ENCODE measurements around the gene EDAR. TPM values are rescaled to one million over a fixed set of nuclear protein-coding genes. Genes with fewer than 3 reads are reported as not detected.

EDAR gene
- total and polyA plus RNA-seq, 2 of the 4 experiments (the other 2 are of a cell fraction) = not detected

DNA sequence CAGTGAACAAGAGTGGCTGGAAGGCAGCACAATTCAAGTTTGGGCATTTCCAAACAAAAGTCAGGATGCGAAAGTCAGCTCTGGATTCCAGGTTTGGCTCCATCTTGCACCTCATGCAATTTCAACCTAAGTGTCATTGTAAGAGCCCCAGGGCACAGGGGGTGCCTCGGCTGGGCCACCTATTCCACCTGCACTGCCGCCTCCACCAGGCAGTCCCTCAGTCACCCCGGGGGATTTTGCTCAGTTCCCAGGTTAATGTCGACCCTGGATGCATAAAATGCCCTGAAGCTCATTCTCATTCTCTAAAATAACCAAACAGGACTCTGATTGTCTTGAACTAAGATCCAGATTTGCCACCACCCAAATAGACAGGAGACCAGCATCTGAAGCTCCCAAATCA is 77.6 kb downstream of the EDAR start:
- ATAC-seq (ENCODE audit: low read depth) = no peak
- H3K79me1 ChIP-seq (ENCODE audit: low read depth in 1 of 2, low read length in 2 of 2) = no peaks in the 10 kb centered on the region
- no peaks in the 10 kb centered on the region for H3K4me1 ChIP-seq (ENCODE audit: control insufficient read depth, insufficient read depth, low read length)
- DNase-seq = no peak
- no peak overlapping the region for H2BK5ac ChIP-seq (ENCODE audit: low read depth, low read length, poor library complexity, severe bottlenecking)
- no peak overlapping the region for H2AFZ ChIP-seq (replicated peaks; ENCODE audit: low read length, poor library complexity)
- no peak overlapping the region for H3K14ac ChIP-seq (replicated peaks; ENCODE audit: low read depth, low read length)
- H4K5ac ChIP-seq (ENCODE audit: low read depth, low read length) = no peak overlapping the region
- H3K4me2 ChIP-seq (ENCODE audit: low read depth, low read length) = no peak overlapping the region
- no TSS peak for BruUV-seq (replicated peaks)
- no peak overlapping the region for H4K91ac ChIP-seq (ENCODE audit: insufficient read depth, low read depth, low read length)
- no peak for TF ChIP-seq FOS (IDR thresholded peaks at IDR 0.05; ENCODE audit: low read depth, low read length)
- no peak for TF ChIP-seq RAD21 (IDR thresholded peaks at IDR 0.05; ENCODE audit: low read length)
- no peak for TF ChIP-seq CEBPB (IDR thresholded peaks at IDR 0.05; ENCODE audit: low read depth, low read length)
- no peak for TF ChIP-seq CHD1 (IDR thresholded peaks at IDR 0.05; ENCODE audit: low read depth, low read length)
- TF ChIP-seq BHLHE40 (IDR thresholded peaks at IDR 0.05; ENCODE audit: low read depth, low read length) = no peak
- no peak for TF ChIP-seq POLR2A (IDR thresholded peaks at IDR 0.05; ENCODE audit: low read depth, low read length)
- TF ChIP-seq MAZ (IDR thresholded peaks at IDR 0.05; ENCODE audit: borderline replicate concordance, low read depth, low read length) = no peak
- TF ChIP-seq MXI1 (IDR thresholded peaks at IDR 0.05; ENCODE audit: borderline replicate concordance, low read depth, low read length) = no peak
- no peak for TF ChIP-seq NFE2L2 (IDR thresholded peaks at IDR 0.05; ENCODE audit: low read depth, low read length)
- TF ChIP-seq, protein P1, sequence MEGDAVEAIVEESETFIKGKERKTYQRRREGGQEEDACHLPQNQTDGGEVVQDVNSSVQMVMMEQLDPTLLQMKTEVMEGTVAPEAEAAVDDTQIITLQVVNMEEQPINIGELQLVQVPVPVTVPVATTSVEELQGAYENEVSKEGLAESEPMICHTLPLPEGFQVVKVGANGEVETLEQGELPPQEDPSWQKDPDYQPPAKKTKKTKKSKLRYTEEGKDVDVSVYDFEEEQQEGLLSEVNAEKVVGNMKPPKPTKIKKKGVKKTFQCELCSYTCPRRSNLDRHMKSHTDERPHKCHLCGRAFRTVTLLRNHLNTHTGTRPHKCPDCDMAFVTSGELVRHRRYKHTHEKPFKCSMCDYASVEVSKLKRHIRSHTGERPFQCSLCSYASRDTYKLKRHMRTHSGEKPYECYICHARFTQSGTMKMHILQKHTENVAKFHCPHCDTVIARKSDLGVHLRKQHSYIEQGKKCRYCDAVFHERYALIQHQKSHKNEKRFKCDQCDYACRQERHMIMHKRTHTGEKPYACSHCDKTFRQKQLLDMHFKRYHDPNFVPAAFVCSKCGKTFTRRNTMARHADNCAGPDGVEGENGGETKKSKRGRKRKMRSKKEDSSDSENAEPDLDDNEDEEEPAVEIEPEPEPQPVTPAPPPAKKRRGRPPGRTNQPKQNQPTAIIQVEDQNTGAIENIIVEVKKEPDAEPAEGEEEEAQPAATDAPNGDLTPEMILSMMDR (conservative IDR thresholded peaks at IDR 0.05; ENCODE audit: low read depth, low read length) = no peak
- TF ChIP-seq MAFK (IDR thresholded peaks at IDR 0.05; ENCODE audit: low read depth, low read length) = no peak
- no peaks in the 10 kb centered on the region for H4K20me1 ChIP-seq (ENCODE audit: insufficient read depth, low read length)
- H2BK120ac ChIP-seq (ENCODE audit: low read depth, low read length) = no peak overlapping the region
- ChIA-PET POLR2A (ENCODE audit: unreplicated experiment) (no interaction called here), CTCF (no interaction called here)
- H2AK9ac ChIP-seq (replicated peaks; ENCODE audit: low read depth, low read length, poor library complexity) = no peak overlapping the region
- no peak overlapping the region for H3K4me3 ChIP-seq (ENCODE audit: insufficient read depth, low read depth, low read length)
- no peak overlapping the region for H3K9ac ChIP-seq (ENCODE audit: low read depth, low read length)
- H3K27me3 ChIP-seq (ENCODE audit: control insufficient read depth, insufficient read depth, low read length) = peaks cover 50% of the 10 kb centered on the region
- H3K36me3 ChIP-seq (ENCODE audit: control insufficient read depth, insufficient read depth, low read length) = no peaks in the 10 kb centered on the region
- no peaks in the 10 kb centered on the region for H3K9me1 ChIP-seq (ENCODE audit: insufficient read depth, low read length)
- no peak overlapping the region for H3K4ac ChIP-seq (ENCODE audit: low read depth, low read length)
- dilution Hi-C loops (cut with HindIII; ENCODE audit: low sequenced_read_pairs, unreplicated experiment) (no loop called here), in situ Hi-C loops (cut with MboI; ENCODE audit: low sequenced_read_pairs) (no loop called here), intact Hi-C loops (cut with micrococcal nuclease) (no loop called here)
- no peak overlapping the region for H3K27ac ChIP-seq (ENCODE audit: insufficient read depth, low read length)
- H2AK5ac ChIP-seq (ENCODE audit: low read depth, low read length) = no peak overlapping the region
- no peak overlapping the region for H4K8ac ChIP-seq (ENCODE audit: low read depth in 2 of 2, low read length in 2 of 2)
- H2BK15ac ChIP-seq (ENCODE audit: low read depth, low read length) = no peak overlapping the region
- 78% methylated on average over 4 of the region's 5 CpGs; no CpG with 5 or more reads in 1 of the 2 experiments for WGBS, 2 experiments (ENCODE audit: extremely low coverage in 2 of 2, insufficient read length in 1 of 2)
- no peak overlapping the region for H3K23ac ChIP-seq (ENCODE audit: low read depth, low read length)
- no peak overlapping the region for H3K18ac ChIP-seq (ENCODE audit: low read depth, low read length)
- H3K9me3 ChIP-seq (ENCODE audit: control insufficient read depth, insufficient read depth, low read length) = no peaks in the 10 kb centered on the region
- no peak overlapping the region for H3K56ac ChIP-seq (ENCODE audit: extremely low read depth, insufficient read depth, low read length)
- no peak overlapping the region for H2BK20ac ChIP-seq (ENCODE audit: low read depth, low read length)

Measured in IMR-90 (cell line).